Astrocyte of the cerebellum (primary cell): ENCODE data around the gene KLKB1.

Source experiments
- DNase-seq: peaks from one replicate; pipeline ENCODE4 v3.0.0-alpha.2; 2011; ENCODE audit warnings: low read depth
- H3K4me3 ChIP-seq: 2 replicates; pipeline ENCODE4 v1.5.1; 2011; ENCODE audit warnings: mild to moderate bottlenecking, low read depth, low read length, moderate library complexity
- in situ Hi-C: cut with HindIII; loops from 2 replicates; pipeline ENCODE4 v1.10.0; 2017; ENCODE audit warnings: low sequenced_read_pairs
- TF ChIP-seq, protein P1 (sequence below): IDR thresholded peaks from 2 replicates; pipeline ENCODE4 v1.5.1; 2012; ENCODE audit warnings: low read length, low read depth, moderate library complexity, mild to moderate bottlenecking; ENCODE audit errors: missing control alignments

The KLKB1 gene

DNA sequence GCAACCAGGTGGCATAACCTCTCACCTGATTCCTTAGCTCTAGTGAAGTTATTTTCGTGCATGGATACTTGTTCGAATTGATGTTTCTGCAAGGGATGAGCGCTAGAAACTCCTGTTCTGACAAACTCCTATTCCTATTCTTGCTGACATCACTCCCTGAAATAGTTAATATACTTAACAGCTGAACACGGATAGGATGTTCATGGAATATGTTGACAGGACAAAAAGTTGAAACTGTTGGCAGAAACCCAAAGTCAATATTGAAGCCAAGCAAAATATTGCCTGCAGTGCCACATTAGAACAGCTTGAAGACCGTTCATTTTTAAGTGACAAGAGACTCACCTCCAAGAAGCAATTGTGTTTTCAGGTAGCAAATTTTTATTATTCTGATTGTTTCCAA, at the start of gene KLKB1:
TSS of gene KLKB1 (plus strand) at position 287 of the 400 bp plus-strand sequence. CDS start 689 bp downstream, outside the sequence.
- in situ Hi-C loops = no loop called here
- DNase-seq = peak; percentile 3
- TF ChIP-seq, protein P1, sequence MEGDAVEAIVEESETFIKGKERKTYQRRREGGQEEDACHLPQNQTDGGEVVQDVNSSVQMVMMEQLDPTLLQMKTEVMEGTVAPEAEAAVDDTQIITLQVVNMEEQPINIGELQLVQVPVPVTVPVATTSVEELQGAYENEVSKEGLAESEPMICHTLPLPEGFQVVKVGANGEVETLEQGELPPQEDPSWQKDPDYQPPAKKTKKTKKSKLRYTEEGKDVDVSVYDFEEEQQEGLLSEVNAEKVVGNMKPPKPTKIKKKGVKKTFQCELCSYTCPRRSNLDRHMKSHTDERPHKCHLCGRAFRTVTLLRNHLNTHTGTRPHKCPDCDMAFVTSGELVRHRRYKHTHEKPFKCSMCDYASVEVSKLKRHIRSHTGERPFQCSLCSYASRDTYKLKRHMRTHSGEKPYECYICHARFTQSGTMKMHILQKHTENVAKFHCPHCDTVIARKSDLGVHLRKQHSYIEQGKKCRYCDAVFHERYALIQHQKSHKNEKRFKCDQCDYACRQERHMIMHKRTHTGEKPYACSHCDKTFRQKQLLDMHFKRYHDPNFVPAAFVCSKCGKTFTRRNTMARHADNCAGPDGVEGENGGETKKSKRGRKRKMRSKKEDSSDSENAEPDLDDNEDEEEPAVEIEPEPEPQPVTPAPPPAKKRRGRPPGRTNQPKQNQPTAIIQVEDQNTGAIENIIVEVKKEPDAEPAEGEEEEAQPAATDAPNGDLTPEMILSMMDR = no peak
- H3K4me3 ChIP-seq = no peak within 1 kb of the TSS

DNA sequence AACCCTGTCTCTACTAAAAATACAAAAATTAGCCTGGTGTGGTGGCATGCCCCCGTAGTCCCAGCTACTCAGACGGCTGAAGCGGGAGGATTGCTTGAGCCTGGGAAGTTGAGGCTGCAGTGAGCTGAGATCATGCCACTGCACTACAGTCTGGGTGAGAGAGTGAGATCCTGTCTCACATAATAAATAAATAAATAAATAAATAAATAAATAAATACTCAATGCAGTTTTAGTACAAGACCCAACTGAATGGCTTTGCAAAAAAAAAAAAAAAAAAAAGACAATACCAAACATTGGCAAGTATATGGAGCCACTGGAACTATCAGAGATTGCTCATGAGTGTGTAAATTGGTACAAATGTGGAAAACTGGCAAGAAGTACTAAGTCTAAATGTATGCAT, 39.2 kb upstream of the KLKB1 start:
- DNase-seq = no peak
- TF ChIP-seq, protein P1 = no peak
- no peak overlapping the region for H3K4me3 ChIP-seq
- in situ Hi-C loops = no loop called here

DNA sequence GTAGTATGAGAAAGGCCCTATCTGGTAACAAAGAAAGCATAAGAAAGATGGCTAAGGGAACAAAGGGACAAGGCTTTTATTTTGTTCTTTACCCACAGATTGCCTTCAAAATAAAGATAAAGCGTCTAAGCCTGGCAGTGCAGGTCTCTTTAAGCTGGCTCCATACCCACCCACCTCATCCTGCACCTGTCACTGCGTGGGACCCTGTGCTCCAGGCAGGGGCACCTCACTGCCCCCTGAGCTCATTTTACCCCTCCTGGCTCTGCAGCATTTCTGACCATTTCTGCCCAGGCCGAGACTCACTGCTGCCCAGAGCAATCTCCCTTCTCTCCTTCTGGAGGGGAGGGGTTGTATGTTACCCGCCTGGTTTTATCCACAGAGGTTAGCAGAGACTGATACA, 37.7 kb upstream of the KLKB1 start:
- in situ Hi-C loops = no loop called here
- H3K4me3 ChIP-seq = no peak overlapping the region
- no peak for DNase-seq
- TF ChIP-seq, protein P1 = no peak

DNA sequence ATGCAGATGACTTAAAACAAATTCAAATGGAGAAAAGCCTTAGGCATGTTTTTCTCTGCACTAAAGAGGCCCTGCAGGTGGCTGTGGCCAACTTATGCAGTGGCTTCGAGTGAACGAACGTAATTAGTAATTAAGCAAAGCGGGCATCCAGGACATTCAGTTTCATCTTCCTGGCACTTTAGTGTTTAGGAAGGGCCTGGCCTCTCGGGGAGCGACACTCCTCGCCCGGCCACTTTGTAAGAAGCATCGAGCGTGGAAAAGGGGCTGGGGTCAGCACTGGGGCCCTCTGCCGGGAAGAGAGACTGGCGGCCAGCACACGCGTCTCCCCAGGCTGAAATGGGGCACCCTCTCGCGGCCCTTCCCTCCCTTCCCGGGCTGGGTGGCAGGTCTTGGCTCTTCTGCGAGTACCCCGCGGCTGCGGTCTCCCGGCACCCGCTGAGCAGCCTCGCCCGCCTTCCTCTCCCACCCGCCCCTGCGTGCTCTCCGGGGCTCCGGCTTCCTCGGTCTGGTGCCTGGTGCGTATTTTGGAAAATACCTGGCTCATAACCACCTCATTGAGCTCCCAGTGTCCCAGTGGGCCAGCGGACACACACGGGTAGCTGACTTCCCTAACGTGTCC, 36.6 kb upstream of the KLKB1 start:
- TF ChIP-seq, protein P1 = peak; percentile 19
- DNase-seq = no peak
- in situ Hi-C loops = no loop called here
- peak overlapping the region; percentile 85 for H3K4me3 ChIP-seq

DNA sequence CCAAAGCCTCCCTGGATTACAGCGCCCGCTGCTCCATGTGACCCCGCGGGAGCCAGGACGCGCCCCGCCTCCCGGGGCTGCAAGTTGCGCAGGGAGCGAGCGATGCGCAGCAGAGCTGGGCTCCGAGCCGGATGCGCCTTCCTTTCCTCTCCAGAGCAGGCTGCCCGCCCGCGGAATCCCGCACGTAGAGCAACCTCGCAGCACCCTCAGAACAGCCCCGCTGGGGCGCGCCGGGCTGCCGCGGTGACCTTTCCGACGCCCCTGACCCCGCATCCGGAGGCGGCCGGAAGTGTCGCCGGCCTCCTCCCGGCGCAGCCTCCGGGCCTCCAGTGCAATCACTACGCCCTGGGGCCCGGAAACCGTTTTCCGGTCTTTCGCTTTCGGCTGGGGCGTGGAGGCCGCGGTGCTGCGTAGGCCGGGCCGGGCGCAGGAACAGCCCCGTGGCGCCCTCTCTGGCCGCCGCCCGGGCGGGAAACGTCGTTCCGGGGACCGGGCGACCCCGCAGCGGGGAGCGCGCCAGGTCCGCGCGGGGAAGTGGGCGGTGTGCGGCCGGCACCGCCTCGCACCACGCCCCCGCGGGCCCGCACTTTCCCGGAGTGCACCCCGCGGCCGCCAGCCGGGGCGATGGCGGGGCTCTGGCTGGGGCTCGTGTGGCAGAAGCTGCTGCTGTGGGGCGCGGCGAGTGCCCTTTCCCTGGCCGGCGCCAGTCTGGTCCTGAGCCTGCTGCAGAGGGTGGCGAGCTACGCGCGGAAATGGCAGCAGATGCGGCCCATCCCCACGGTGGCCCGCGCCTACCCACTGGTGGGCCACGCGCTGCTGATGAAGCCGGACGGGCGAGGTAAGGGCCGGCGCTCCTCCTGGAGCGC, 35.9 kb upstream of the KLKB1 start, which contains the start of gene CYP4V2:
TSS of gene CYP4V2 (plus strand) at position 368 of the 866 bp plus-strand sequence. CDS start at position 625, 257 bp downstream.
- in situ Hi-C loops = no loop called here
- H3K4me3 ChIP-seq = peak within 1 kb of the TSS; percentile 85
- TF ChIP-seq, protein P1 = peak; percentile 7
- DNase-seq = no peak

DNA sequence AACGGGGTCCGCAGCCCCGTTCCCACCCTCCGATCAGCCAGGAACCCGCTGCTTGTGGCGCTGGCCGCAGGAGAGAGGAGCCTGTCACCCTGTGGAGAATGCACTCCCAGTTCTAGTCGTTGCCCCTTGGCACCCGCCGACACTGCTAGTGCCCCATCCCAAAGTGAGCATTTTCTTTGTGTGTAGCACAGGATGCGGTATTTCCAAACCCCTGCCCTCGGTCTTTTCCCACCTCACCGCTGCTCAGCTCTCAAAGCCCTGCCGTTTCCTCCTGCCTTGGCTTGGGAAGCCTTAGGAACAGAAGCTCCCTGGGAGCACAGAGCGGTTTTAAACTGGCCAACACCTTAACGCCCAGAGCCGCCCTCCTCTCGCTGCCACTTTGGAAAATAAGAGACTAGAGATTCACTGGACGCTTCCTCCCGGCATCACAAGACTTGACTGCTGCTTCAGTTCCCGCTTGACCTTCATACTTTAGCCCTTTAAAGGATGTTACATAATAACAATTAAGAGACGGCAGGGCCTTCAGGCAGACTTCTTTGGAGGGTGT, 35.2 kb upstream of the KLKB1 start:
- DNase-seq = no peak
- peak overlapping the region; percentile 85 for H3K4me3 ChIP-seq
- in situ Hi-C loops = no loop called here
- TF ChIP-seq, protein P1 = no peak
